Pulmonary artery endothelial cell (primary cell): ENCODE measurements around the gene PDE4DIP. TPM values are rescaled to one million over a fixed set of nuclear protein-coding genes. Genes with fewer than 3 reads are reported as not detected.
"Not testable (repeated sequence)": the region's sequence is repeated elsewhere in the genome, so short reads cannot be mapped to it uniquely, and the experiment has no call there.

Source experiments
- DNase-seq: peaks from one replicate; pipeline ENCODE4 v3.0.0-alpha.2; 2011; ENCODE audit warnings: low read depth, low spot score
- total RNA-seq: library from RNA; depleted of rRNA; stranded (reverse); fragments of >200 nt; gene quantifications from 2 replicates; pipeline ENCODE4 v1.2.3, GENCODE V29; 2014

Gene PDE4DIP
- total RNA-seq, 1 donor from 2014 or later: 9.6 TPM

DNA sequence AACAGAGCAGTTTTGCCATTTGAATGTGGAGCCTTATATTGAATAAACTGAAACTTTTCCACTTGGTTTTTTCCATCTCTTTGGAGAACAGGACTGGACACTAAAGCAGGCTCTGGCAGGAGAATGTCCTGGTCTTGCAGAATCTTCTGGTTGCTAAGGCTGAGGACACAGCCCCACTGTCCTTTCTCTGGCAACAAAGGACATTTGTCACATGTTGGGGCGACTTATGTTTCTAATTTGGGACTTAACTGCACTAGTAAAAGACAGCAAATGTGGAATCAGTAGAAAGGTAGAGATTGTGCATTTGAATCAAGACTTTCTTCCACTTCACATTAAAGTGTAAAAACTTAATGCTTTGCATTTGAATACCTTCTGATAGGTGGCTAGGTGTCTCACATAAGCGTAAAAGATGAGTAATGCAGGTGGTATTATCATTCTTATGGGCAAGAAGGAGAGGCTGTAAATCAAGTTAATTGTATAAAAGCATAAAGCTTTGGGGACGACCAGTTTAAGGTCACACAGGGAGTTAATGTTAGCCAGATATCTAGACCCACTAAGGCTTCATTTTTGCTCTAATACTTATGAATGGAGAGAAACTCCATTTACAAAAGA is 74.7 kb downstream of the PDE4DIP start:
- not testable (repeated sequence) for DNase-seq

- DNase-seq: not testable (repeated sequence)
Measured at GRCh38 chr1:148921047-148921446, 76.8 kb downstream of the PDE4DIP start.

- not testable (repeated sequence) for DNase-seq
Measured at GRCh38 chr1:148923798-148924197, 79.6 kb downstream of the PDE4DIP start.

- DNase-seq: not testable (repeated sequence)
Measured at GRCh38 chr1:148927645-148928044, 83.4 kb downstream of the PDE4DIP start.

- not testable (repeated sequence) for DNase-seq
Measured at GRCh38 chr1:148929253-148929652, 85.0 kb downstream of the PDE4DIP start.

DNA sequence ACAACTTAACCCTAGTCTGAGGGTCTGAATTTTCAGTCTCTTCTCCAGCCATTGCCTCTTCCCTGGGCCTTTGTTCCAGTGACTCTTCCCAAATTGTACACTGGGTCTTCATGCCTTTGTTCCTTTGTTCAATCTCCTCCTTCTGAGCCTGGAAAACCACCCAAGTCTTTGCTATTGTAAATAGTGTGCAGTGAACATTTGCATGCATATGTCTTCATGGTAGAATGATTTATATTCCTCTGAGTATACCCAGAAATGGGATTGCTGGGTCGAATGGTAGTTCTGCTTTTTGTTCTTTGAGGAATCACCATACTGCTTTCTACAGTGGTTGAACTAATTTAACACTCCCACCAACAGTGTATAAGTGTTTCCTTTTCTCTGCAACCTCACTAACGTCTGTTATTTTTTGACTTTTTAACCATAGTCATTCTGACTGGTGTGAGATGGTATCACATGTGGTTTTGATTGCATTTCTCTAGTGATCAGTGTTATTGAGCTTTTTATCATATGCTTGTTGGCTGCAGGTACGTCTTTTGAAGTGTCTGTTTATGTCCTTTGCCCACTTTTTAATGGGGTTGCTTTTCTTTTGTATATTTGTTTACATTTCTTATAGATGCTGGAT is 91.3 kb downstream of the PDE4DIP start:
- DNase-seq: not testable (repeated sequence)

GRCh38 chr1:148942906-148943305 is 98.7 kb downstream of the PDE4DIP start:
- not testable (repeated sequence) for DNase-seq

- DNase-seq: not testable (repeated sequence)
Measured at GRCh38 chr1:148945130-148945529, 100.9 kb downstream of the PDE4DIP start.

DNA sequence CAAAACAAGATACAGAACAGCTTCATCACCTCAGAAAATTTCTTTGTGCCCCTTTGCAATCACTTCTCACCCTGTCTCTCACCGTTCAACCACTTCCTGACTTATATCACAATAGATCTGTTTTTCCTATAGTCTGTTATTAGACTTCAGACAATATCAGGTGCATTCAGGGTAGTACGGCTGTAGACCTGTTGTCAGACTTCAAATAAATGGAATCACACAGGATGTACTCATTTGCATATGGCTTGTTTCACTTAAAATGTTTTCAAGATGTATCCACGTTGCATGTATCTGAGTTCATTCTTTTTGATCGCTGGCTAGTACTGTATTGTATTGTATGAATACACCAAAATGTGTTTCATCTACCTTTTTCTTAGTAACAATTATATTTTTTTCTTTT is 104.5 kb downstream of the PDE4DIP start:
- not testable (repeated sequence) for DNase-seq

GRCh38 chr1:148951336-148952227 is 107.4 kb downstream of the PDE4DIP start:
- DNase-seq: not testable (repeated sequence)

- not testable (repeated sequence) for DNase-seq
Measured at GRCh38 chr1:148952253-148952937, 108.2 kb downstream of the PDE4DIP start.

- not testable (repeated sequence) for DNase-seq
Measured at GRCh38 chr1:148952938-148953616, 108.8 kb downstream of the PDE4DIP start.

DNA sequence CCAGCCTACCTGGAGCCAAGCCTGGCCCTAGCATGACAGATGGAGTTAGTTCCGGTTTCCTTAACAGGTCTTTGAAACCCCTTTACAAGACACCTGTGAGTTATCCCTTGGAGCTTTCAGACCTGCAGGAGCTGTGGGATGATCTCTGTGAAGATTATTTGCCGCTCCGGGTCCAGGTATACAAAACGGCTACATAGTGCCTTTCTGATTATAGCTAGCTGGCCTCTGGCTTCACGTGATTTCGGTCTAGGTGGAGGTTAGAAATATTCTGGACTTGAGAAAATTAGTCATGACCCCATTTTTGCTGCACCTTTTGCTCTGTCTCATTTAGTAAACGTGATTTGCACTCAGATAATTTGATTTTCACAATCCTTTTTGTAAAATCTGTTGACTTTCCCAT is 109.5 kb downstream of the PDE4DIP start:
- not testable (repeated sequence) for DNase-seq

DNA sequence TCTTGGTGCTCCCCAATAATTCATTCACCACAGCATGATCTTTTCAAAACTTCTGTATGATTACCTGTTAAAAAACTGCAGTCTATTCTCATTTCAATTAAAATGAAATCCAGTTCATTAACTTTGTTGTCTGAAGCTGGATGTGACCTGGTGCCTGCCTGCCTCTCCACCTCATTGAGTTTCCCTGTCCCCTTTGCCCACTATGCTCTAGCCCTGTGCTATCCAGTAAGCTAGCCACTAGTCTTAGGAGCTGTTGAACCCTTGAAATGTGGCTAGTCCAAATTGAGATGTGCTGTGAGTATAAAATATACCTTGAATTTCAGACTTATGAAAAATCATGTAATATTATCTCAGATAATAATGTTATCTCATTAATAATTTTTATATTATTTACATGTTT is 114.1 kb downstream of the PDE4DIP start:
- not testable (repeated sequence) for DNase-seq

- DNase-seq: not testable (repeated sequence)
Measured at GRCh38 chr1:148960212-148961000, 116.2 kb downstream of the PDE4DIP start.

DNA sequence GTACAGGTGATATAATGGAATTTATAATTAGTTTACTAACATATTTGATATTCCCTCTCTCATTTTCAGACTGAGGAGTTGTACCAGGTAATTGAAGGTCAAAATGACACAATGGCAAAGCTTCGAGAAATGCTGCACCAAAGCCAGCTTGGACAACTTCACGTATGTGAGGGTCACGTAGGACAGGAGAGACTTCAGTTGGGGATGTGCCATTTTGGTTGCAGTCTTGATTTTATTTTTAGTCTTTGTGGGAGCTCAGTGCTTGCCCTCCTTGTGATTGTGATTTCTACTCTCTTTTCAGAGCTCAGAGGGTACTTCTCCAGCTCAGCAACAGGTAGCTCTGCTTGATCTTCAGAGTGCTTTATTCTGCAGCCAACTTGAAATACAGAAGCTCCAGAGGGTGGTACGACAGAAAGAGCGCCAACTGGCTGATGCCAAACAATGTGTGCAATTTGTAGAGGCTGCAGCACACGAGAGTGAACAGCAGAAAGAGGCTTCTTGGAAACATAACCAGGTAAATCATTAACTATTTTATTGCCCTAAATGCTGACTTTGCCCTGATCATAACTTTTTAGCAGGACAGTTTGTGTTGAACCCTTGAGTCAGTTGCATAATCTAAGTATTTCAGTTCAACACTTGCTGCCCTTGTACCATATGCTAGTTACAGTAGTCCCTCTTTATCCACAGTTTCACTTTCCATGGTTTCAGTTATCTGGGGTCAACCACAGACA is 118.1 kb downstream of the PDE4DIP start:
- not testable (repeated sequence) for DNase-seq

DNA sequence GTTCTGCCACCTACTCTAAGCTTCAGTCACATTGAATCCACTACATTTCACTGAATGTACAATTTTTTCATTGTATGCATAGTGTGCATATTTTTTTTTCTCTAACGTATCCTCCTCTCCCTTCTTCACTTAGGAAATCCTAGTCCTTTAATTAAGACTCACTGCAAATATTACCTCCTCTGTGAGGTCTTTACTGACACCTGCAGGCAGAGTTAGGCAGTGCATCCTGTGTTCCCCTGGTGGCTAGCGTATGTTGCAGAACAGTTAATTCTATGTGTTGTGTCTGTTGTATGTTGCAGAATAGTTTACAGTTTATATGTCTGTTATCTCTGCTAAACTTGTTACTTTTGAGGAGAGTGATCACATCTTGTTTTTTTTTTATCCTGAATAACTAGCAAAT is 121.9 kb downstream of the PDE4DIP start:
- not testable (repeated sequence) for DNase-seq

- not testable (repeated sequence) for DNase-seq
Measured at GRCh38 chr1:148967580-148967979, 123.4 kb downstream of the PDE4DIP start.

GRCh38 chr1:148968682-148969081 is 124.5 kb downstream of the PDE4DIP start:
- DNase-seq: not testable (repeated sequence)
